ENCODE measurements around the gene ARID3A.

The ARID3A gene

DNA sequence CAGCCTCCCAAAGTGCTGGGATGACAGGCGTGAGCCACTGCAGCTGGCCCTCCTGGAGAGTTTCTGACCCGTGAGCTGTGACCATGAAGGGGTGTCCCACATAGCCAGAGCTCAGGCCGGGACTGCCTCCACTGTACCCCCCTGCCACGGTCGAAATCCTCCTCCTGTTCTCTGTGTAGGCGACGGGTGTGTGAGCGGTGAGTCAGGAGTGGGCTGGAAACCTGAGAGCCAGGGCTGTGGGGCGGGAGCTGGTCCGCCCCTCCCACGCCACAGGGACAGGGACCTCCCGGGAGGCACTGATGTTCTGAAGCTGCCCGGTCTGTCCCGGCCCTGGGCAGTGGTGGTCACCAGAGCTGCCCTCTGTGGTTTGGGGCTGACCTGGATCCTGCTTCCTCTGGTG is 62.2 kb downstream of the ARID3A start:
- DNase-seq: no peak

GRCh38 chr19:988510-988909 is 62.7 kb downstream of the ARID3A start:
- no peak for DNase-seq

- no peak for DNase-seq
Observed at GRCh38 chr19:989381-990081, 63.7 kb downstream of the ARID3A start.

GRCh38 chr19:990119-990571 is 64.3 kb downstream of the ARID3A start:
- no peak for DNase-seq

DNA sequence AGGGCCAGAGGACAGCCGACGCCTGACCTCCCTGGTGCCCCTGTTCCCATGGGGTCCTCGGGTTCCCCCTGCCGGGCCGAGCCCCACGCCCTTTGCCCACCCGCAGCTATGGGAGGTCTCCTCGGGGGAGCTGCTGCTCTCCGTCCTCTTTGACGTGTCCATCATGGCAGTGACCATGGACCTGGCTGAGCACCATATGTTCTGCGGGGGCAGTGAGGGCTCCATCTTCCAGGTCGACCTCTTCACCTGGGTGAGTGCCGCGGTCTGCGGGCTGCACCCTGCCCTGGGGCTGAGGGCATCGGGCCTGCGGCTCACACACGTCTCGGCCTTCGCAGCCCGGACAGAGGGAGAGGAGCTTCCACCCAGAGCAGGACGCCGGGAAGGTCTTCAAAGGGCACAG is 64.9 kb downstream of the ARID3A start:
- no peak for DNase-seq

GRCh38 chr19:991174-991931 is 65.5 kb downstream of the ARID3A start:
- no peak for DNase-seq

DNA sequence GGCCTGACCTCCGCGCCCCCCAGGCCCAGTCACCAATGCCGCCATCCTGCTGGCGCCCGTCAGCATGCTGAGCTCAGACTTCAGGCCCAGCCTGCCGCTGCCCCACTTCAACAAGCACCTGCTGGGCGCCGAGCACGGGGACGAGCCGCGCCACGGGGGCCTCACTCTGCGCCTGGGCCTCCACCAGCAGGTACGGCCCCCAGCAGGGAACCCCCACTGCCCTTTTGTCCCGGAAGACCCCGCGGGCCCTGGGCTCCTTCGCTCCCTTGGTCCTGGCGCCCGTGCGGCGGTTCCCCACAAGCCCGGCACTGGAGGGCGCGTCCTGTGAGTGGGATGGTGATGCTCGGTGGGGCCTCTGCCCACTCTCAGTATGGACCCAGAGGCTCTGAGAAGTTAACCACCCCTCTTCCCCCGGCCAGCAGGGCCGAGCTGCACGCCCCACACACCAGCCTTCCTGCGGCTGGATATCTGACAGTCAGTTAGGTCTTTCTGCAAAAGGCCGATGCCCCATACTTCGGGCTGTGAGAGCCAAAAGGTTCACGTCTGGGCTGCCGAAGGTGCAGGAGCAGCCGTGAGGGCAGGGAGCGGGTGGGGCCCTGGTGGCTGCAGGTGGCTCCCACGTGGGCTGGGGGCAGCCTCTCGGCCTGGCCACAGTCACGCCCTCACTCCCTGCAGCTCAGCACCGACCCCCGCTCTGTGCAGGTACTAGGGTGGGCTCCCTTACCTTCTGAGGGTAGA is 66.3 kb downstream of the ARID3A start:
- DNase-seq: no peak

DNA sequence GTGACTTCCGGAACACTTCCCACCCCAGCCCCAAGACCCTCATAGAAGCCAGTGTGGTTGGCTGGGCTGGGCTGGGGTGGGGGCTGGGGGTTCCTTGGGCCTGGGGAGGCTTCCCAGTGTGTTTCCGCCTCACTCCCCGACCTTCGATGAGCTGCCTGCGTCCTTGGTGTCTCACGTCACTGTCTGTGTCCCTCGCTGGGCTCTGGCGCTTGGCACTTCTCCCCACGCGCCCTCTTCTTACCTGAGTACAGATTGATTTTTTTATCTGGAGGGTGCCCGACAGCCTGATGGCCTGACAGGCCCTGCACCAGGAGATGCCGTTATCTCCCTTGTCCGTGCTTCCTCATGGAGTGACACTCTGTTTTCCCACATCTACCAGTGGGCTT is 66.8 kb downstream of the ARID3A start:
- no peak for DNase-seq

DNA sequence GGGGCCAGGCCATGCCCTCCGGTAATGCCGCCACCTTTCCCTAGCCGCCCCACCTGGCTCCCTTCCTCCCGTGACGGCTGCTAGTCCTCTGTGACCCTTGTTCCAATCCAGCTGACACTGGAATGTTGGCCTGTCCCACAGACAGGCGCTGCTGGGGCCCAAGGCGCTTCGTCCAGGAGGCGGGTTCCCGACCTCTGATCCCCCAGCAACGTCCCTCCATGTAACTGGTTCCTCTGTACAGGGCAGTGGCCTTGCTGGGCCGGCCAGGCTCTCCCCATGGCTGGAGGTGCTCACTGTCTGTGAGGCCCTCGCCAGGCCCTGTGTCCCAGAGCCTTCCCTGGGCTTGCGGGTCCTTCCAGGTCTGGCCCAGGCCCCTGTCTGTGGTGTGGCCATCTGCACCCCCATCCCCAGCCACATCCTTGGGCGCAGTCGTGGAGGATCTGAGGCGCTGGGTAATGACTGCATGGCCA is 67.6 kb downstream of the ARID3A start:
- DNase-seq: no peak

DNA sequence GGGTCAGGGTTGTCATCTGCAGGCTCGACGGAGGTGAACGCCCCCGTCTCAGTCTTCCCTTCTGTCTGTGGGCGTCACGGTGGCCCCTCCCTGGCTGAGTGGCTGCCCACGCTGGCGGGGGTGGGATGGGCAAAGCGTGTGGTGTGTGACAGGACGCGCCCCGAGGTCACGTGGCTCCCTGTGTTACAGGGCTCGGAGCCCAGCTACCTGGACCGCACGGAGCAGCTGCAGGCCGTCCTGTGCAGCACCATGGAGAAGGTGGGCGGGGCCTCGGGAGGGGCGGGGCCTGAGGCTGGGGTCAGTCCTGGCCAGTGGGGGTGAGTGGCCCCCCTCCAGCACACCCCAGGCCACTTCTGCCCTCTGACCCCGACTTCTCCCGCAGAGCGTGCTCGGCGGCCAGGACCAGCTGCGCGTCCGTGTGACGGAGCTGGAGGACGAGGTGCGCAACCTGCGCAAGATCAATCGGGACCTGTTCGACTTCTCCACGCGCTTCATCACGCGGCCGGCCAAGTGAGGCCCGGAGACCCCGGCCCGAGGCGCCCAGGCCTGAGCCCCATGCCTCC is 68.1 kb downstream of the ARID3A start:
- no peak for DNase-seq

- no peak for DNase-seq
Observed at GRCh38 chr19:994516-994915, 68.7 kb downstream of the ARID3A start.

- DNase-seq: no peak
Observed at GRCh38 chr19:995051-995827, 69.4 kb downstream of the ARID3A start.

- peak; percentile 69 for DNase-seq
Observed at GRCh38 chr19:996051-996838, 70.4 kb downstream of the ARID3A start.

DNA sequence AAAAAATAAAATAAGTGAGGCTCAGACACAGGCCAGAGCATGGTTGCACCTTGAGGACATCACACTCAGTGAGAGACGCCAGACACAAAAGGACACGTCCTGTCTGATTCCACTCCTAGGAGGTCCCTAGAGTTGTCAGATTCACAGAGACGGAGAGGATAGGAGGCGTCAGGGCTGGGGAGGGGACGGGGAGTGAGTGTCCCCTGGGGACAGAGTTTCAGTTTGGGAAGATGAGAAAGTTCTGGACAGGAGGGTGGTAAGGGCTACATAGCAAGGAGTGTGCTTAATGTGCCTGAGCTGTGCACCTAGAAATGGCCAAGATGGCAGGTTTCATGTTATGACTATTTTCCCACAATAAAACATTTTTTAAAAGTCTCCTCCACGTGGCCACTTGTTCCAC is 72.2 kb downstream of the ARID3A start:
- no peak for DNase-seq

GRCh38 chr19:999379-999719 is 73.5 kb downstream of the ARID3A start:
- no peak for DNase-seq

DNA sequence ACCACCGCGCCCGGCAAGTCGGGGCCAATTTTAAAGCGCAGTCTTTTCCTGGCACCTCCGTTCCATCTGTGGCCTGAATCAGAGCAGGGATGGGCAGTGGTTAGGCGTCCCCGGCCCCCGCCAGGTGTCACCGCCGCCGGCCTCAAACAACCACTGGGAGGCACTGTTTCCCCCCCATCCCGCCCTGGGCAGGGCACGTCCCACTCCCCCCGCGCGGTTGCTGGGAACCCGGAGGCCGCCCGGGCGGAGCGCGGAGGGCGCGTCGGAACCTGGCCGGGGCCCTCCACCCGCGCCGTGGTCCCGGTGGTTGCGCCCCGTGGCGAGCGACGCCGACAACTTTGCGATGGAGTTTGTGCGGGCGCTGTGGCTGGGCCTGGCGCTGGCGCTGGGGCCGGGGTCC is 74.3 kb downstream of the ARID3A start, which contains the start of gene GRIN3B:
Gene GRIN3B (plus strand): TSS at position 325 of the 400 bp plus-strand sequence. CDS start 19 bp downstream, at position 344.
- no peak for DNase-seq

- no peak for DNase-seq
Observed at GRCh38 chr19:1000591-1001537, 75.0 kb downstream of the ARID3A start.

DNA sequence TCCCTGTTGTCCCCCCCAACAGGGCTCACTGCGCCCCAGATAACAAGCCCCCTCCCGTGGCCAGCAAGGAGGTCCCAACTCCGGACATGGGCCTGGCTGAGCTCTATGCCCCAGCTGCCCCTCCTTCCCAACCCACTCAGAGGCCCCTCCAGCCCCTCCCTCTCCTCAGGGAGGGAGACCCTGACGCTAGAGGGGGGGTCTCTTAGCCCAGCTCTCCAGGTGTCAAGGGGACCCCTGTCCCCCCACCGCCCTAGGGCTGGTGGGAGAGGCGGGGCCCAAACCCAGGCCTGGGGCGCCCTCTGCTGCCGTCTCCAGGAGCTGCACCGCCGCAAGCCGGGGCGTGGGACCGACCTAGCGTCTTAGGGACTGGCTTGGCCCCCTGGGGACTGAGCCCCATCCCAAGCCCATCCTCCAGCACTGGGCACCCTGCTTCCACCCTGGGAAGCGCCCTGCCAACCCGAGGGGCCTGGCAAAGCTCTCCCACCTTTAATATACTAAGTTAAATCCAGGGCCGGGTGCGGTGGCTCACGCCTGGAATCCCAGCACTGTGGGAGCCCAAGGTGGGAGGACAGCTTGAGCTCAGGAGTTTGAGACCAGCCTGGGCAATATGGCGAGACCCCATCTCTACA is 75.8 kb downstream of the ARID3A start:
- no peak for DNase-seq

DNA sequence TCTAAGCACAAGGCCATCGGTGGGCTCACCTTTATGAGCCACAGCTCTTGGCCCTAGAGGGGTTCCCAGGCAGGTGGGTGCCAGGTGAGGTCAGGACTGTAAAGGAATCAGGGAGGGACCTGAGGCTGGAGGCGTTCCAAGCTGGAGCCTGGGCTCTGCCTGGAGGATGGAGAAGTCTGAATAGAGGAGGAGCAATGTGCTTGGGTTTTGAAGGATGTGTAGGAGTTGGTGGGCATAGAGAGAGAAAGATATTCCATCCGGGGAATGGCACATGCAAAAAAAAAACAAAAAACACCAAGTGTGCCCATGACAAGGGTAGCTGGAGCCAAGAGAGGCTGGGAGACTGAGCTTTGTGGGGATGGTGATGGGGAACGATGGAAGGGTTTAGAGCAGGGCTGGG is 76.8 kb downstream of the ARID3A start:
- DNase-seq: no peak
